DOHH2 (cell line): ENCODE data around the gene ZNF366.

Source experiments
- EZH2phosphoT487 ChIP-seq: fragments of 200-600 bp; sonication (generic); IDR thresholded peaks from 2 replicates; pipeline ENCODE4 v1.6.1; 2017; ENCODE audit warnings: borderline replicate concordance, mild to moderate bottlenecking, antibody characterized with exemption, low read length, moderate library complexity, mixed read lengths
- TF ChIP-seq, protein P1 (sequence below): fragments of 200-600 bp; sonication (generic); IDR thresholded peaks from one replicate; pipeline ENCODE4 v1.5.1; 2014; ENCODE audit warnings: antibody characterized with exemption, mild to moderate bottlenecking, low read depth, low read length; ENCODE audit not compliant: poor library complexity, severe bottlenecking

DNA sequence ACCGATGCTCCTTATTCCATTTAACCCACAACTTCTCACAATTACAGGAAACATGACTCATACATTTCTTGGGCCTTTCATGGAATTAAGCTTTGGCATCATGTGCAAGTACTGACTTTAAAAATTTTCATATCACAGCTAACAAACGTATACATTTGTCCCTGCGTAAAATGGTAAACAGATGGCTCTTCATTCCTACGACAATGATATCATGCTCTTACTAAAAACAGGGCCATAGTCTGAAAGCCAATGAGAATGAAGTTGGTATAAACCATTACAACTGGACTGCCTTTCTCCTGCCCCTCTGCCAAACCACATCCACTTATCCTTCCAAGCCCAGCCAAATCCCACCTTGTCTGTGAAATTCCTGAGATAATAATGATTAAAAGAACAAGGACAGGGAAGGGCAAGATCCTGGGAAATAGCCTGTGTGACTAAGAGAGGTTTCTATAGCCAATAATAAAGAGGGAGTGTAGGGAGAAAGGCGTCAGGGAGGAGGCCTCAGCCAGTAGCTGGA lies 44.9 kb upstream of the ZNF366 start:
- TF ChIP-seq, protein P1, sequence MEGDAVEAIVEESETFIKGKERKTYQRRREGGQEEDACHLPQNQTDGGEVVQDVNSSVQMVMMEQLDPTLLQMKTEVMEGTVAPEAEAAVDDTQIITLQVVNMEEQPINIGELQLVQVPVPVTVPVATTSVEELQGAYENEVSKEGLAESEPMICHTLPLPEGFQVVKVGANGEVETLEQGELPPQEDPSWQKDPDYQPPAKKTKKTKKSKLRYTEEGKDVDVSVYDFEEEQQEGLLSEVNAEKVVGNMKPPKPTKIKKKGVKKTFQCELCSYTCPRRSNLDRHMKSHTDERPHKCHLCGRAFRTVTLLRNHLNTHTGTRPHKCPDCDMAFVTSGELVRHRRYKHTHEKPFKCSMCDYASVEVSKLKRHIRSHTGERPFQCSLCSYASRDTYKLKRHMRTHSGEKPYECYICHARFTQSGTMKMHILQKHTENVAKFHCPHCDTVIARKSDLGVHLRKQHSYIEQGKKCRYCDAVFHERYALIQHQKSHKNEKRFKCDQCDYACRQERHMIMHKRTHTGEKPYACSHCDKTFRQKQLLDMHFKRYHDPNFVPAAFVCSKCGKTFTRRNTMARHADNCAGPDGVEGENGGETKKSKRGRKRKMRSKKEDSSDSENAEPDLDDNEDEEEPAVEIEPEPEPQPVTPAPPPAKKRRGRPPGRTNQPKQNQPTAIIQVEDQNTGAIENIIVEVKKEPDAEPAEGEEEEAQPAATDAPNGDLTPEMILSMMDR: no peak
- TF ChIP-seq EZH2phosphoT487: no peak
